Aorta (tissue), 5 donors: ENCODE measurements around the gene ESR1. TPM values are rescaled to one million over a fixed set of nuclear protein-coding genes. Genes with fewer than 3 reads are reported as not detected.
A peak's percentile ranks its signal among the peaks of the same experiment; 100 is the strongest.

Experiments used
- ATAC-seq: fragments of 200-7000 bp; cut with Tn5 transposase; one replicate; pipeline ENCODE4 v1.9.1; 2022; ENCODE audit warnings: moderate library complexity; ENCODE audit not compliant: low FRiP score
- DNase-seq, 2 donors: peaks; one replicate each; pipeline ENCODE4 v3.0.0-alpha.2; 2020
- H3K27ac ChIP-seq, 2 donors: one replicate each; pipeline ENCODE4 v1.5.1; 2013; ENCODE audit warnings: low read length in 2 of 2, mild to moderate bottlenecking in 2 of 2, moderate library complexity in 2 of 2, control low read depth in 1 of 2, inconsistent platforms in 1 of 2, low read depth in 1 of 2
- H3K27me3 ChIP-seq, 2 donors: one replicate each; pipeline ENCODE4 v1.6.1; 2013; ENCODE audit warnings: control low read depth in 1 of 2, low read length in 1 of 2, mild to moderate bottlenecking in 1 of 2, moderate library complexity in 1 of 2; ENCODE audit not compliant: insufficient read depth in 2 of 2, control insufficient read depth in 1 of 2
- H3K36me3 ChIP-seq, 2 donors: one replicate each; pipeline ENCODE4 v1.6.1; 2013; ENCODE audit warnings: control low read depth in 1 of 2, low read length in 1 of 2, mild to moderate bottlenecking in 1 of 2; ENCODE audit not compliant: insufficient read depth in 2 of 2, control insufficient read depth in 1 of 2
- H3K4me1 ChIP-seq, 2 donors: one replicate each; pipeline ENCODE4 v1.6.1; 2013; ENCODE audit warnings: low read length in 2 of 2, control low read depth in 1 of 2, mild to moderate bottlenecking in 1 of 2, moderate library complexity in 1 of 2; ENCODE audit not compliant: insufficient read depth in 2 of 2, control insufficient read depth in 1 of 2
- H3K4me3 ChIP-seq, 2 donors: one replicate each; pipeline ENCODE4 v1.5.1; 2013; ENCODE audit warnings: low read length in 2 of 2, control low read depth in 1 of 2, mild to moderate bottlenecking in 1 of 2
- H3K9me3 ChIP-seq: one replicate; pipeline ENCODE4 v1.6.1; 2013; ENCODE audit warnings: mild to moderate bottlenecking, low read length; ENCODE audit not compliant: control insufficient read depth
- WGBS, 2 donors: extraction: QIAGEN DNeasy Blood & Tissue Kit; methylation state at CpG; one replicate each; pipeline ENCODE4 v1.1.7; 2013; 5-methylcytosine and 5-hydroxymethylcytosine counted together
- intact Hi-C, 2 donors: fragments of 100-400 bp; cut with DNase I; formaldehyde crosslinking; loops; one replicate each; pipeline versions ENCODE4 v1.14.2 to v1.15.0; 2022
- polyA plus RNA-seq, 2 donors: library from polyadenylated mRNA; stranded (reverse); fragments of 200-250 nt; gene quantifications; one replicate each; pipeline ENCODE4 v1.2.3, GENCODE V29; 2013
- total RNA-seq, 2 donors: library from RNA; stranded (reverse); fragmentation: NEBNext Ultra II Directional; extraction: Animal tissue kit (Norgen Biotek cat#: 25700); gene quantifications; one replicate each; pipeline ENCODE4 v1.2.1, GENCODE V29; 2021
- donor health status: healthy with polysubstance abuse.
- donor health status: Bipolar disorder and iron deficiency.
- donor health status: DM: no; HTN: no; CAD: no.
- donor health status: DM: no; HTN: no; CAD: no.
- donor health status: DM: yes; HTN: yes; CAD: no.

Gene ESR1
- total and polyA plus RNA-seq, 4 donors = 0.13 to 12.3 (median 2.8) TPM

GRCh38 chr6:151869787-151870186 is 62.3 kb downstream of the ESR1 start:
- Histone ChIP-seq H3K36me3 (no peaks in the 10 kb centered on the region), H3K27ac (no peak overlapping the region), H3K27me3 (no peaks in the 10 kb centered on the region), H3K9me3 (no peaks in the 10 kb centered on the region), H3K4me3 (no peak overlapping the region), H3K4me1 (no peaks in the 10 kb centered on the region)
- ATAC-seq = peak; percentile 55
- WGBS, 2 donors = 5 to 9% methylated on average over 1 of the region's 1 CpG
- intact Hi-C loops = no loop called here
- no peak for DNase-seq

GRCh38 chr6:151870375-151870774 is 62.9 kb downstream of the ESR1 start:
- H3K4me3 ChIP-seq = no peak overlapping the region
- H3K4me1 ChIP-seq = no peaks in the 10 kb centered on the region
- 57 to 62% methylated on average over 2 of the region's 2 CpGs for WGBS, 2 donors
- DNase-seq (no peak), ATAC-seq (peak; percentile 44)
- H3K27me3 ChIP-seq = no peaks in the 10 kb centered on the region
- H3K9me3 ChIP-seq = no peaks in the 10 kb centered on the region
- H3K27ac ChIP-seq = peak overlapping the region in 1 of 2 donors; percentile 58
- intact Hi-C loops = no loop called here
- H3K36me3 ChIP-seq = no peaks in the 10 kb centered on the region

GRCh38 chr6:151875524-151875923 is 68.0 kb downstream of the ESR1 start:
- DNase-seq = no peak
- Histone ChIP-seq H3K4me1 (no peaks in the 10 kb centered on the region), H3K4me3 (no peak overlapping the region), H3K27ac (no peak overlapping the region), H3K27me3 (no peaks in the 10 kb centered on the region), H3K36me3 (no peaks in the 10 kb centered on the region), H3K9me3 (no peaks in the 10 kb centered on the region)
- ATAC-seq = no peak
- intact Hi-C loops = no loop called here
- 0 to 46% methylated on average over 1 of the region's 1 CpG for WGBS, 2 donors

- no peak overlapping the region for H3K27ac ChIP-seq
- intact Hi-C loops = no loop called here
- H3K4me3 ChIP-seq = no peak overlapping the region
- ATAC-seq (no peak), DNase-seq (no peak)
- no peaks in the 10 kb centered on the region for H3K4me1 ChIP-seq
- 71 to 78% methylated on average over 6 of the region's 6 CpGs for WGBS, 2 donors
- no peaks in the 10 kb centered on the region for H3K27me3 ChIP-seq
- no peaks in the 10 kb centered on the region for H3K9me3 ChIP-seq
- H3K36me3 ChIP-seq = no peaks in the 10 kb centered on the region
Observed at GRCh38 chr6:151876122-151876521, 68.6 kb downstream of the ESR1 start.

- H3K4me1 ChIP-seq = no peaks in the 10 kb centered on the region
- intact Hi-C loops = no loop called here
- H3K27me3 ChIP-seq = no peaks in the 10 kb centered on the region
- H3K36me3 ChIP-seq = no peaks in the 10 kb centered on the region
- no peaks in the 10 kb centered on the region for H3K9me3 ChIP-seq
- DNase-seq (no peak), ATAC-seq (no peak)
- H3K4me3 ChIP-seq = no peak overlapping the region
- H3K27ac ChIP-seq = no peak overlapping the region
- 79 to 84% methylated on average over 3 of the region's 3 CpGs for WGBS, 2 donors
Observed at GRCh38 chr6:151877458-151877857, 70.0 kb downstream of the ESR1 start.

- H3K9me3 ChIP-seq = no peaks in the 10 kb centered on the region
- no peak for ATAC-seq
- H3K36me3 ChIP-seq = no peaks in the 10 kb centered on the region
- no peak for DNase-seq
- H3K4me1 ChIP-seq = no peaks in the 10 kb centered on the region
- intact Hi-C loops = no loop called here
- WGBS, 2 donors = 87 to 90% methylated on average over 1 of the region's 1 CpG
- H3K27me3 ChIP-seq = no peaks in the 10 kb centered on the region
- no peak overlapping the region for H3K4me3 ChIP-seq
- no peak overlapping the region for H3K27ac ChIP-seq
Observed at GRCh38 chr6:151881231-151881630, 73.7 kb downstream of the ESR1 start.

- 84 to 91% methylated on average over 5 of the region's 5 CpGs for WGBS, 2 donors
Observed at GRCh38 chr6:151882206-151882605, 74.7 kb downstream of the ESR1 start.

GRCh38 chr6:151885234-151885633 is 77.8 kb downstream of the ESR1 start:
- Histone ChIP-seq H3K27me3 (no peaks in the 10 kb centered on the region), H3K36me3 (no peaks in the 10 kb centered on the region), H3K27ac (no peak overlapping the region), H3K4me3 (no peak overlapping the region), H3K9me3 (no peaks in the 10 kb centered on the region), H3K4me1 (no peaks in the 10 kb centered on the region)
- DNase-seq = no peak
- no peak for ATAC-seq
- 94 to 99% methylated on average over 4 of the region's 4 CpGs for WGBS, 2 donors
- intact Hi-C loops = no loop called here

More at GRCh38 chr6:151882206-151882605, 74.7 kb downstream of the ESR1 start:
- Histone ChIP-seq H3K4me1 (no peaks in the 10 kb centered on the region), H3K4me3 (no peak overlapping the region), H3K27me3 (no peaks in the 10 kb centered on the region), H3K27ac (no peak overlapping the region), H3K9me3 (no peaks in the 10 kb centered on the region), H3K36me3 (no peaks in the 10 kb centered on the region)
- no peak for DNase-seq
- intact Hi-C loops = no loop called here
- no peak for ATAC-seq

GRCh38 chr6:151891524-151891923 is 84.0 kb downstream of the ESR1 start:
- peaks cover 0 to 1% of the 10 kb centered on the region in 2 donors for H3K36me3 ChIP-seq
- no peak for ATAC-seq
- no peaks in the 10 kb centered on the region for H3K4me1 ChIP-seq
- intact Hi-C loops = no loop called here
- no peaks in the 10 kb centered on the region for H3K9me3 ChIP-seq
- no peak overlapping the region for H3K27ac ChIP-seq
- no peaks in the 10 kb centered on the region for H3K27me3 ChIP-seq
- WGBS, 2 donors = 50 to 63% methylated on average over 3 of the region's 3 CpGs
- no peak for DNase-seq
- no peak overlapping the region for H3K4me3 ChIP-seq
